Esophagus muscularis mucosa (tissue), 4 donors: Measurements from ENCODE around the gene RHEB. TPM values are rescaled to one million over a fixed set of nuclear protein-coding genes. Genes with fewer than 3 reads are reported as not detected.
"Not testable (repeated sequence)": the region's sequence is repeated elsewhere in the genome, so short reads cannot be mapped to it uniquely, and the experiment has no call there.

Experiments
- DNase-seq: peaks from one replicate; pipeline ENCODE4 v3.0.0-alpha.2; 2017; ENCODE audit errors: extremely low spot score
- H3K27ac ChIP-seq, 4 donors: fragments of 200-600 bp; sonication (generic); replicated peaks in 1 of 4; 1 replicate in 3 of 4; 2 replicates in 1 of 4; pipeline ENCODE4 v1.5.1; 2016 to 2019; ENCODE audit warnings: mild to moderate bottlenecking in 1 of 4
- H3K27me3 ChIP-seq, 4 donors: fragments of 200-600 bp; sonication (generic); one replicate each; pipeline versions ENCODE4 v1.5.1 to v1.6.0; 2016 to 2019
- H3K36me3 ChIP-seq, 4 donors: fragments of 200-600 bp; sonication (generic); one replicate each; pipeline ENCODE4 v1.5.1; 2016 to 2019
- H3K4me1 ChIP-seq, 4 donors: fragments of 200-600 bp; sonication (generic); one replicate each; pipeline ENCODE4 v1.5.1; 2016 to 2019
- H3K4me3 ChIP-seq, 4 donors: fragments of 200-600 bp; sonication (generic); 1 replicate in 2 of 4; 2 replicates in 2 of 4; pipeline ENCODE4 v1.5.1; 2016 to 2019; ENCODE audit warnings: mild to moderate bottlenecking in 4 of 4, moderate library complexity in 1 of 4
- H3K9me3 ChIP-seq, 4 donors: fragments of 200-600 bp; sonication (generic); 1 replicate in 3 of 4; 2 replicates in 1 of 4; pipeline ENCODE4 v1.5.1; 2016 to 2019
- CTCF ChIP-seq, 3 experiments: fragments of 200-600 bp in 2 of 3; fragments of 450-650 bp in 1 of 3; sonication (generic) in 2 of 3; IDR thresholded peaks; one replicate each; pipeline ENCODE4 v1.5.1; 2017 to 2019; ENCODE audit warnings: antibody characterized with exemption in 3 of 3, mild to moderate bottlenecking in 2 of 3, moderate library complexity in 1 of 3
- EP300 ChIP-seq: sonication (generic); formaldehyde crosslinking; IDR thresholded peaks from one replicate; pipeline ENCODE4 v1.6.1; 2017; ENCODE audit warnings: antibody characterized with exemption
- POLR2A ChIP-seq: fragments of 450-650 bp; IDR thresholded peaks from one replicate; pipeline ENCODE4 v1.6.1; 2017; ENCODE audit warnings: antibody characterized with exemption, moderate library complexity, mild to moderate bottlenecking, low read depth
- POLR2AphosphoS5 ChIP-seq, 2 donors: sonication (generic); formaldehyde crosslinking; IDR thresholded peaks; one replicate each; pipeline ENCODE4 v1.6.1; 2017; ENCODE audit warnings: antibody characterized with exemption in 2 of 2
- WGBS: methylation state at CpG from one replicate; pipeline ENCODE4 v1.1.5; 2018; 5-methylcytosine and 5-hydroxymethylcytosine counted together
- intact Hi-C: fragments of 100-400 bp; cut with DNase I; formaldehyde crosslinking; loops from one replicate; pipeline ENCODE4 v1.15.1; 2023
- total RNA-seq, 4 donors: library from RNA; depleted of rRNA; stranded (reverse); fragments of >200 nt; gene quantifications; one replicate each; pipeline versions ENCODE4 v1.1.0 to v1.2.1, GENCODE V29; 2016

RHEB gene
- total RNA-seq, 4 donors from 2014 or later: 98.5 to 187 (median 163) TPM

GRCh38 chr7:151524845-151525244 lies 5.2 kb upstream of the RHEB start:
- intact Hi-C loops: no loop called here
- DNase-seq: no peak
- H3K9me3 ChIP-seq: peaks cover 0 to 3% (median under 1%) of the 10 kb centered on the region in 4 donors
- H3K27me3 ChIP-seq: no peaks in the 10 kb centered on the region
- H3K27ac ChIP-seq: no peak overlapping the region
- H3K4me1 ChIP-seq: peaks cover 6 to 10% (median 10%) of the 10 kb centered on the region in 4 donors
- no peak overlapping the region for H3K4me3 ChIP-seq
- no peak for TF ChIP-seq POLR2A
- no peak for TF ChIP-seq POLR2AphosphoS5 (IDR thresholded peaks at IDR 0.05)
- no peak for TF ChIP-seq EP300
- no peak for TF ChIP-seq CTCF (IDR thresholded peaks at IDR 0.05)
- 89% methylated on average over 2 of the region's 2 CpGs for WGBS
- no peaks in the 10 kb centered on the region for H3K36me3 ChIP-seq

- WGBS: 93% methylated on average over 8 of the region's 8 CpGs
- intact Hi-C loops: no loop called here
- peaks cover 6 to 10% (median 10%) of the 10 kb centered on the region in 4 donors for H3K4me1 ChIP-seq
- H3K27me3 ChIP-seq: no peaks in the 10 kb centered on the region
- TF ChIP-seq CTCF (IDR thresholded peaks at IDR 0.05): no peak
- TF ChIP-seq POLR2AphosphoS5 (IDR thresholded peaks at IDR 0.05): no peak
- TF ChIP-seq EP300: no peak
- no peak for TF ChIP-seq POLR2A
- no peak overlapping the region for H3K4me3 ChIP-seq
- no peaks in the 10 kb centered on the region for H3K9me3 ChIP-seq
- H3K27ac ChIP-seq: no peak overlapping the region
- DNase-seq: no peak
- H3K36me3 ChIP-seq: no peaks in the 10 kb centered on the region
These were observed 4.6 kb upstream of the RHEB start for GRCh38 chr7:151524331-151524730.

- intact Hi-C loops: no loop called here
- no peaks in the 10 kb centered on the region for H3K9me3 ChIP-seq
- no peaks in the 10 kb centered on the region for H3K36me3 ChIP-seq
- peaks cover 29 to 36% (median 34%) of the 10 kb centered on the region in 4 donors for H3K4me1 ChIP-seq
- TF ChIP-seq POLR2AphosphoS5 (IDR thresholded peaks at IDR 0.05): no peak
- TF ChIP-seq EP300: no peak
- no peak for TF ChIP-seq CTCF (IDR thresholded peaks at IDR 0.05)
- TF ChIP-seq POLR2A: no peak
- peak overlapping the region; percentile 97 to 100 (median 100) for H3K27ac ChIP-seq
- 39% methylated on average over 11 of the region's 55 CpGs for WGBS
- no peaks in the 10 kb centered on the region for H3K27me3 ChIP-seq
- peak overlapping the region; percentile 71 to 99 (median 86) for H3K4me3 ChIP-seq
- DNase-seq: no peak
These were observed 945 bp upstream of the RHEB start for GRCh38 chr7:151520419-151521261.

- not testable (repeated sequence) for H3K36me3 ChIP-seq, DNase-seq, H3K27me3 ChIP-seq, H3K9me3 ChIP-seq
- 0% methylated on average over 14 of the region's 118 CpGs for WGBS
- peaks cover 32 to 50% (median 49%) of the 10 kb centered on the region in 4 donors for H3K4me1 ChIP-seq
- peak overlapping the region; percentile 97 to 100 (median 100) for H3K27ac ChIP-seq
- TF ChIP-seq POLR2A (peak; percentile 54), CTCF (IDR thresholded peaks at IDR 0.05) (peak in 1 of 3 experiments; percentile 24), POLR2AphosphoS5 (IDR thresholded peaks at IDR 0.05) (peak; percentile 5 to 72)
- intact Hi-C loops: loop anchor here (2.0 to 10.0 kb wide), 3 partner anchors 58 to 154 kb away; no protein-coding TSS in a partner anchor
- H3K4me3 ChIP-seq: peak overlapping the region; percentile 71 to 99 (median 86)
These were observed 539 bp downstream of the RHEB start for GRCh38 chr7:151518947-151519764.
